K562 (cell line): ENCODE results near the gene CTBP2. TPM values are rescaled to one million over a fixed set of nuclear protein-coding genes. Genes with fewer than 3 reads are reported as not detected.

ENCODE experiments used
- ATAC-seq: fragments of 200-7000 bp; cut with Tn5 transposase; 3 replicates; pipeline ENCODE4 v1.9.1; 2020; ENCODE audit warnings: moderate library complexity
- BruUV-seq: library from RNA; stranded (reverse); fragments of 400-500 nt; replicated peaks from 2 replicates; lab custom pipeline; 2021; lab: Mats Ljungman, UMichigan
- CTCF ChIA-PET: fragments of 300-600 bp; formaldehyde crosslinking; extraction: SDS; loops from one replicate; lab custom pipeline; 2021; ENCODE audit warnings: low intra/inter-chr PET ratio; lab: Yijun Ruan, JAX
- POLR2A ChIA-PET: fragments of 300-600, 350-650 bp; sonication (Branson Sonifier 250); formaldehyde crosslinking; extraction: SDS; loops from one replicate; lab custom pipeline; 2021; ENCODE audit warnings: antibody characterized with exemption, inconsistent platforms; lab: Yijun Ruan, JAX
- DNase-seq, 4 experiments: peaks; one replicate each; pipeline versions ENCODE4 v3.0.0 to v3.0.0-alpha.2; 2011 to 2018; ENCODE audit warnings: low spot score in 3 of 4, mixed read lengths in 3 of 4; ENCODE audit errors: extremely low read depth in 1 of 4
- FAIRE-seq: peaks from 2 replicates; lab custom pipeline; 2011; peaks lifted over from hg19 to GRCh38; lab: Jason Lieb, UNC
- H2AFZ ChIP-seq: 2 replicates; pipeline ENCODE4 v1.6.0; 2011; ENCODE audit warnings: low read depth, low read length, control low read depth, inconsistent platforms
- H3K27ac ChIP-seq: fragments of 200-600 bp; 3 replicates; pipeline ENCODE4 v1.8.0; 2011; ENCODE audit warnings: low read depth, mild to moderate bottlenecking, control low read depth, inconsistent platforms, low read length, moderate library complexity, mixed read lengths; ENCODE audit errors: extremely low read depth
- H3K27me3 ChIP-seq, 2 experiments: fragments of 300-600 bp in 1 of 2; 2 replicates in 1 of 2; 3 replicates in 1 of 2; pipeline versions ENCODE4 v1.6.0 to v1.8.0; 2011; ENCODE audit warnings: inconsistent platforms in 2 of 2, low read length in 2 of 2, mild to moderate bottlenecking in 1 of 2, mixed read lengths in 1 of 2, moderate library complexity in 1 of 2; ENCODE audit not compliant: control insufficient read depth in 2 of 2, insufficient read depth in 2 of 2
- H3K36me3 ChIP-seq: fragments of 300-600 bp; 3 replicates; pipeline ENCODE4 v1.8.0; 2011; ENCODE audit warnings: mild to moderate bottlenecking, low read length, inconsistent platforms; ENCODE audit not compliant: control insufficient read depth, insufficient read depth
- H3K4me1 ChIP-seq, 2 experiments: fragments of 200-600 bp in 1 of 2; replicated peaks in 1 of 2; 2 replicates in 1 of 2; 3 replicates in 1 of 2; pipeline versions ENCODE4 v1.5.1 to v1.8.0; 2011; ENCODE audit warnings: inconsistent platforms in 2 of 2, low read length in 2 of 2, mild to moderate bottlenecking in 1 of 2, mixed read lengths in 1 of 2, moderate library complexity in 1 of 2; ENCODE audit not compliant: control insufficient read depth in 2 of 2, insufficient read depth in 2 of 2
- H3K4me2 ChIP-seq: 2 replicates; pipeline ENCODE4 v1.6.1; 2011; ENCODE audit warnings: low read length, control low read depth, inconsistent platforms, mixed read lengths; ENCODE audit not compliant: insufficient read depth
- H3K4me3 ChIP-seq: fragments of 200-600 bp; sonication (generic), shearing (Covaris generic); 2 replicates; pipeline ENCODE4 v1.5.1; 2016; ENCODE audit warnings: control low read depth, inconsistent platforms
- H3K79me2 ChIP-seq: fragments of 200-600 bp; 3 replicates; pipeline ENCODE4 v1.8.0; 2011; ENCODE audit warnings: low read length, inconsistent platforms; ENCODE audit not compliant: control insufficient read depth, insufficient read depth
- H3K9ac ChIP-seq, 2 experiments: 2 replicates each; pipeline versions ENCODE4 v1.6.0 to v1.6.1; 2011; ENCODE audit warnings: low read depth in 2 of 2, low read length in 2 of 2, control low read depth in 1 of 2, inconsistent platforms in 1 of 2, mild to moderate bottlenecking in 1 of 2, mixed read lengths in 1 of 2; ENCODE audit not compliant: insufficient read depth in 1 of 2
- H3K9me1 ChIP-seq: one replicate; pipeline ENCODE4 v1.6.0; 2011; ENCODE audit warnings: inconsistent platforms, mild to moderate bottlenecking, low read length, moderate library complexity; ENCODE audit not compliant: control insufficient read depth, insufficient read depth
- H3K9me3 ChIP-seq: replicated peaks from 2 replicates; pipeline ENCODE4 v1.5.1; 2011; ENCODE audit warnings: low read depth, low read length, inconsistent platforms; ENCODE audit not compliant: control insufficient read depth, insufficient read depth
- H4K20me1 ChIP-seq: replicated peaks from 2 replicates; pipeline ENCODE4 v1.6.1; 2011; ENCODE audit warnings: low read length, inconsistent platforms, mixed read lengths; ENCODE audit not compliant: control insufficient read depth, insufficient read depth
- HDAC3 ChIP-seq: fragments of 450-650 bp; IDR thresholded peaks from 2 replicates; pipeline ENCODE4 v1.6.1; 2018; ENCODE audit warnings: borderline replicate concordance, mild to moderate bottlenecking, moderate library complexity; ENCODE audit not compliant: partially characterized antibody
- MCM2 ChIP-seq: fragments of 450-650 bp; IDR thresholded peaks from 2 replicates; pipeline ENCODE4 v1.6.1; 2017; ENCODE audit warnings: low read depth, mild to moderate bottlenecking
- MCM5 ChIP-seq: fragments of 450-650 bp; IDR thresholded peaks from 2 replicates; pipeline ENCODE4 v1.6.1; 2016; ENCODE audit warnings: low read depth
- SMAD2 ChIP-seq: fragments of 150-350 bp; IDR thresholded peaks from 2 replicates; pipeline ENCODE4 v1.6.1; 2014; ENCODE audit warnings: low read depth, mild to moderate bottlenecking, low read length
- WGBS: fragments of 100-300 bp; shearing (Covaris generic); methylation state at CpG from one replicate; pipeline ENCODE4 v1.1.6; 2016; ENCODE audit warnings: low coverage, mixed read lengths; ENCODE audit not compliant: insufficient coverage; ENCODE audit errors: missing lambda C conversion rate; 5-methylcytosine and 5-hydroxymethylcytosine counted together
- in situ Hi-C: fragments of 300-500 bp; cut with MboI; formaldehyde crosslinking; loops from 4 replicates; pipeline ENCODE4 v1.15.0; 2018; ENCODE audit warnings: inconsistent platforms, mixed read lengths
- intact Hi-C: fragments of 100-400 bp; cut with micrococcal nuclease; formaldehyde crosslinking; loops from 2 replicates; pipeline ENCODE4 v1.14.2; 2022
- polyA plus RNA-seq, 8 experiments: library from polyadenylated mRNA; depleted of rRNA in 4 of 8; stranded (reverse) in 5 of 8; unstranded in 3 of 8; fragments of >200 nt; fragmentation: Nextera tagmentation in 2 of 8; fragmentation: Illumina TruSeq in 1 of 8; extraction: Ambion mirVana in 2 of 8; extraction: Trizol in 1 of 8; gene quantifications; 2 replicates each; pipeline versions ENCODE4 v1.2.1 to v1.2.3, GENCODE V29; 2011 to 2014; ENCODE audit warnings: inconsistent platforms in 1 of 8, missing spikeins in 1 of 8
- total RNA-seq, 7 experiments: library from RNA; depleted of rRNA in 6 of 7; stranded (reverse); fragments of >200 nt in 6 of 7; fragmentation: Illumina TruSeq in 2 of 7; extraction: Trizol in 2 of 7; gene quantifications; 2 replicates each; pipeline versions ENCODE4 v1.2.1 to v1.2.3, GENCODE V29; 2011 to 2021; ENCODE audit warnings: low replicate concordance in 1 of 7
- TF ChIP-seq, protein P1 (sequence below): fragments of 450-650 bp; formaldehyde crosslinking; IDR thresholded peaks from 2 replicates; pipeline ENCODE4 v1.4.0; 2020; ENCODE audit warnings: mild to moderate bottlenecking, moderate library complexity
- TF ChIP-seq, protein P2 (sequence below): sonication (generic); formaldehyde crosslinking; IDR thresholded peaks from 2 replicates; pipeline ENCODE4 v1.8.1; 2022; ENCODE audit warnings: missing genetic modification reagents

CTBP2 gene
- total and polyA plus RNA-seq, 9 of the 15 experiments (the other 6 are each of a cell fraction or from before 2014, with no cell fraction given), result 1.3 to 8.8 (median 5.1) TPM

DNA sequence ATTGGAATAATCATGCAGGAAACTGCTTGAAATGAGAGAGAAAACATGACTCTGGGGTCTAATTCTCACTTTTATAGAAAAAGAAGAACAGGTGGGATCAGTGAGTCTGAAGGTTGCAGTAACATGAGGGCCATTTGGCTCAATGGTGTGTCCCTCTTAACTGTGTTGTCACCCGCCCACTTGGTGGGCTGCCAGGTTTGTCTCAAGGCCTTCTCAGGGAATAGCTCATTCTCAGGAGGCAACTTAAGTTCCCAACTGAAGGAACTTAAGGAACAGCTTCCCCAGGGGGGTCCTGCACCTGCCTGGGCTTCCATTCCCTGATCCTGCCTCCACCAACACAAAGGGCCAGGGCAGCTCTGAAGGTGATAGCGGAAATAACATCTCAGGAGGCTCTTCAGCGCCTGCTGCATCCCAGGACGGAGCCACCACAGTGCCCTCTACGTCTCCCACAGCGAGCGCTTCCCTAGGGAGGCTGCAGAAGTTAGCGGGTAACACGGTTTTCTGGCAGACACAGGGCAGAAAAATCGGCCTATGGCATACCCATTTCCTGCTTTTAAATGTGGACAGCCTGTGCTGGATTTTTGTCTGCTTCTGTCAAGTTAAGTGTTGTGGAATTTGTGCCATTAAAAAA lies 129.7 kb downstream of the CTBP2 start:
- Histone ChIP-seq H3K4me2 (no peak overlapping the region), H3K4me3 (no peak overlapping the region), H4K20me1 (no peaks in the 10 kb centered on the region), H3K9ac (no peak overlapping the region), H2AFZ (no peak overlapping the region), H3K9me3 (no peaks in the 10 kb centered on the region), H3K79me2 (no peaks in the 10 kb centered on the region), H3K4me1 (no peaks in the 10 kb centered on the region), H3K9me1 (no peaks in the 10 kb centered on the region), H3K27me3 (no peaks in the 10 kb centered on the region), H3K36me3 (no peaks in the 10 kb centered on the region), H3K27ac (no peak overlapping the region)
- no peak for TF ChIP-seq SMAD2
- no peak for TF ChIP-seq MCM2
- TF ChIP-seq, protein P1, sequence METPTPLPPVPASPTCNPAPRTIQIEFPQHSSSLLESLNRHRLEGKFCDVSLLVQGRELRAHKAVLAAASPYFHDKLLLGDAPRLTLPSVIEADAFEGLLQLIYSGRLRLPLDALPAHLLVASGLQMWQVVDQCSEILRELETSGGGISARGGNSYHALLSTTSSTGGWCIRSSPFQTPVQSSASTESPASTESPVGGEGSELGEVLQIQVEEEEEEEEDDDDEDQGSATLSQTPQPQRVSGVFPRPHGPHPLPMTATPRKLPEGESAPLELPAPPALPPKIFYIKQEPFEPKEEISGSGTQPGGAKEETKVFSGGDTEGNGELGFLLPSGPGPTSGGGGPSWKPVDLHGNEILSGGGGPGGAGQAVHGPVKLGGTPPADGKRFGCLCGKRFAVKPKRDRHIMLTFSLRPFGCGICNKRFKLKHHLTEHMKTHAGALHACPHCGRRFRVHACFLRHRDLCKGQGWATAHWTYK, result no peak
- TF ChIP-seq, protein P2, sequence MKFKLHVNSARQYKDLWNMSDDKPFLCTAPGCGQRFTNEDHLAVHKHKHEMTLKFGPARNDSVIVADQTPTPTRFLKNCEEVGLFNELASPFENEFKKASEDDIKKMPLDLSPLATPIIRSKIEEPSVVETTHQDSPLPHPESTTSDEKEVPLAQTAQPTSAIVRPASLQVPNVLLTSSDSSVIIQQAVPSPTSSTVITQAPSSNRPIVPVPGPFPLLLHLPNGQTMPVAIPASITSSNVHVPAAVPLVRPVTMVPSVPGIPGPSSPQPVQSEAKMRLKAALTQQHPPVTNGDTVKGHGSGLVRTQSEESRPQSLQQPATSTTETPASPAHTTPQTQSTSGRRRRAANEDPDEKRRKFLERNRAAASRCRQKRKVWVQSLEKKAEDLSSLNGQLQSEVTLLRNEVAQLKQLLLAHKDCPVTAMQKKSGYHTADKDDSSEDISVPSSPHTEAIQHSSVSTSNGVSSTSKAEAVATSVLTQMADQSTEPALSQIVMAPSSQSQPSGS, result no peak
- no peak for TF ChIP-seq MCM5
- no peak for TF ChIP-seq HDAC3
- ChIA-PET POLR2A (no interaction called here), CTCF (no interaction called here)
- no peak for DNase-seq
- no peak for ATAC-seq
- FAIRE-seq, result no peak
- in situ Hi-C loops, result loop anchor here (25.0 kb wide), 1 partner anchor 768 kb away; no protein-coding TSS in a partner anchor
- BruUV-seq, result no TSS peak
- WGBS, result no CpG with 5 or more reads among the region's 10 CpGs
- intact Hi-C loops, result no loop called here
